GM12801 (cell line): ENCODE results near the gene EEF1AKMT2.

Source experiments
- CTCF ChIP-seq: IDR thresholded peaks from one replicate; pipeline ENCODE4 v1.5.1; 2011; ENCODE audit warnings: control low read depth; ENCODE audit not compliant: insufficient read length; ENCODE audit errors: extremely low read depth

EEF1AKMT2 gene

GRCh38 chr10:124728071-124728829 lies 63.4 kb downstream of the EEF1AKMT2 start:
- no peak for TF ChIP-seq CTCF

- no peak for TF ChIP-seq CTCF
These were observed 64.2 kb downstream of the EEF1AKMT2 start for GRCh38 chr10:124727361-124727960.

GRCh38 chr10:124725791-124726190 lies 65.9 kb downstream of the EEF1AKMT2 start:
- no peak for TF ChIP-seq CTCF

- TF ChIP-seq CTCF, result no peak
These were observed 66.5 kb downstream of the EEF1AKMT2 start for GRCh38 chr10:124725171-124725631.

GRCh38 chr10:124724279-124725027 lies 67.2 kb downstream of the EEF1AKMT2 start:
- no peak for TF ChIP-seq CTCF

GRCh38 chr10:124723826-124724225 lies 67.9 kb downstream of the EEF1AKMT2 start:
- TF ChIP-seq CTCF, result no peak
